Memory B cell (primary cell): Measurements from ENCODE around the gene UXS1.

Source experiments
- ATAC-seq: fragments of 150-1000 bp; cut with Tn5 transposase; 2 replicates; pipeline ENCODE4 v1.10.0; 2021; ENCODE audit warnings: low read depth, mild to moderate bottlenecking, moderate library complexity
- DNase-seq, 2 donors: peaks; one replicate each; pipeline ENCODE4 v3.0.0; 2022; ENCODE audit warnings: low spot score in 2 of 2
- H3K27ac Mint-ChIP-seq: one replicate; pipeline ENCODE4 v1.8.0; 2022; ENCODE audit warnings: mild to moderate bottlenecking, moderate library complexity, mixed read lengths
- H3K27me3 Mint-ChIP-seq: one replicate; pipeline ENCODE4 v1.8.0; 2022; ENCODE audit warnings: mixed read lengths
- H3K36me3 Mint-ChIP-seq: one replicate; pipeline ENCODE4 v1.8.0; 2022; ENCODE audit warnings: mild to moderate bottlenecking, mixed read lengths
- H3K4me1 Mint-ChIP-seq: one replicate; pipeline ENCODE4 v1.8.0; 2022; ENCODE audit warnings: mixed read lengths
- H3K4me3 Mint-ChIP-seq: one replicate; pipeline ENCODE4 v1.8.0; 2022; ENCODE audit warnings: mild to moderate bottlenecking, moderate library complexity, mixed read lengths
- H3K9me3 Mint-ChIP-seq: one replicate; pipeline ENCODE4 v1.8.0; 2022; ENCODE audit warnings: mixed read lengths

Gene UXS1

GRCh38 chr2:106126705-106127281 is 67.3 kb downstream of the UXS1 start:
- no peak for ATAC-seq
- Mint-ChIP-seq H3K27ac (no peak overlapping the region), H3K36me3 (peaks cover 31% of the 10 kb centered on the region), H3K27me3 (no peaks in the 10 kb centered on the region), H3K4me3 (no peak overlapping the region), H3K4me1 (peaks cover 2% of the 10 kb centered on the region), H3K9me3 (no peaks in the 10 kb centered on the region)
- no peak for DNase-seq

DNA sequence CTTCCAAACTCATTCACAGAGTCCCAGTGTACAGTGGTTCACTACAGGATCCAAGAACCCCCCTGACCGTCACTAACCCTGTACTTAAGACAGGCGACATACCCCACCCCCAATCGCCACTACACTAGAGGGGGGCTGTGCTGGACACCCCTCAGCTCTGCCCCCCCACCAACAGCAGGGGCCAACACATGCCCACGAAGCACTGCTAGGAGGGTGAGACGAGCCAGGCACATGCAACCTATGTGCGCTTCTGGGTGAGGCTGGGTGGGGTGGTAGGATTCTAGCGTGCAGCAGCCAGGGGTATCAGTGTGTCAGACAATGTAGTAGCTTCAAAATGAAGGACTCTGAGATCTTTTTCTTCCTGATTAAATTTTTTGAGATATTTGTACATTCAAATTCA is 67.8 kb downstream of the UXS1 start:
- H3K27me3 Mint-ChIP-seq: no peaks in the 10 kb centered on the region
- ATAC-seq: no peak
- H3K4me3 Mint-ChIP-seq: no peak overlapping the region

GRCh38 chr2:106124905-106125549 is 69.1 kb downstream of the UXS1 start:
- DNase-seq (no peak), ATAC-seq (no peak)
- peaks cover 31% of the 10 kb centered on the region for H3K36me3 Mint-ChIP-seq
- no peak overlapping the region for H3K4me3 Mint-ChIP-seq
- no peaks in the 10 kb centered on the region for H3K9me3 Mint-ChIP-seq
- H3K27ac Mint-ChIP-seq: peak overlapping the region; percentile 17
- no peaks in the 10 kb centered on the region for H3K27me3 Mint-ChIP-seq
- peaks cover 6% of the 10 kb centered on the region for H3K4me1 Mint-ChIP-seq

More for the DNA sequence above, 67.8 kb downstream of the UXS1 start:
- no peak overlapping the region for H3K27ac Mint-ChIP-seq
- peaks cover 31% of the 10 kb centered on the region for H3K36me3 Mint-ChIP-seq
- DNase-seq: no peak
- no peaks in the 10 kb centered on the region for H3K9me3 Mint-ChIP-seq
- peaks cover 2% of the 10 kb centered on the region for H3K4me1 Mint-ChIP-seq

DNA sequence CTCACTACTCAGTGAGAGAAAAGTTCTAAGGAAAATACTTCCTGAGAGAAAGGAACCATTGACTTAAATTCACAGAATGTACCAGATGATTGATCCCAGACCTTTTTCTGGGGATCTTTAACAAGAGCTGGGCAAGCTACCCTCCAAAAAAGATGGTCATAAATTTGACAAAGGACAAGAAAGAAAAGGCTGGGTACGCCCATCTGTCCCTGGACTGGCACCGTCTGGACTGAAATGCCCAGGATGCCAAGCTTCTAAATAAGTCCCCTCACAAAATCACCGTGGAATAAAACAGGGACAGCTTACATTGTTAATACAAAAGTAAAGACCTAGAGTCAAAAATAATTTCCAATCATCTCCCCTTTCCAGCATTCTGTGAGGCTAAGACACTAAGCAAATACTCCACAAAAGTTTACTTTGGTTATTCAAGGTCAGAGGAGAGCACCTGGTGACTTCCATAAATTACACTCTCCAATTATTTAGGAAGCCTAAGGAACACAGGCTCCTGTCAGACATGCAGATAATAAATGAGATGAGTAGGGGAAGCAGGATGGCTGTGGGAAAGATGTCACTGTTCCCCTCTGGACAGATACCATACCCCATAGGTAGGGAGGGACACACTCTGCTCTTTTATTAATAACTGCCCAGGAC is 69.9 kb downstream of the UXS1 start:
- DNase-seq: no peak
- Mint-ChIP-seq H3K9me3 (no peaks in the 10 kb centered on the region), H3K4me3 (no peak overlapping the region), H3K4me1 (peaks cover 6% of the 10 kb centered on the region), H3K27me3 (no peaks in the 10 kb centered on the region), H3K36me3 (peaks cover 27% of the 10 kb centered on the region), H3K27ac (peak overlapping the region; percentile 17)
- ATAC-seq: no peak

GRCh38 chr2:106122157-106122556 is 71.9 kb downstream of the UXS1 start:
- H3K4me1 Mint-ChIP-seq: peaks cover 6% of the 10 kb centered on the region
- peaks cover 17% of the 10 kb centered on the region for H3K36me3 Mint-ChIP-seq
- H3K9me3 Mint-ChIP-seq: no peaks in the 10 kb centered on the region
- H3K27ac Mint-ChIP-seq: no peak overlapping the region
- DNase-seq (no peak), ATAC-seq (no peak)
- H3K4me3 Mint-ChIP-seq: no peak overlapping the region
- H3K27me3 Mint-ChIP-seq: no peaks in the 10 kb centered on the region

DNA sequence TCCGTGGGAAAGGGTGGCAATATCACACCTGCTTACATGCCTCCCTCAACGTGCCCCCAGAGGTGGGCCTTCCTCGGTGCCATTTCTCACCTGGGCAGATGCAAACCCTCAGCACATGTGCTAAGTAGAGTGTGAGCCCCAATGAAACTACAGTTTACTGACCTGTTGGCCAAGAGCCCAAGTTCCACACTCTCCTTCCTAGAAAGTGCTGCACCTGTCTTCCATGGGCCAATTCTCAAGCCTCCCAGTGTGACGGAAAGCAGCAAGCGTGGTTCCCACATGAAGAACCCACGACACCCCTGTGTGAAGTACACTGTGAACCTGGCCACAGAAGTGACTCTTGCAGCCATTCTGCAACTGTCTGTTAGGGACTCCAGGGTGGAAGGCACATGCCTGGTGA is 73.7 kb downstream of the UXS1 start:
- H3K27me3 Mint-ChIP-seq: no peaks in the 10 kb centered on the region
- DNase-seq (no peak), ATAC-seq (no peak)
- H3K4me1 Mint-ChIP-seq: peaks cover 6% of the 10 kb centered on the region
- no peak overlapping the region for H3K4me3 Mint-ChIP-seq
- H3K27ac Mint-ChIP-seq: no peak overlapping the region
- no peaks in the 10 kb centered on the region for H3K9me3 Mint-ChIP-seq
- H3K36me3 Mint-ChIP-seq: peaks cover 12% of the 10 kb centered on the region

GRCh38 chr2:106119074-106119473 is 75.0 kb downstream of the UXS1 start:
- no peak overlapping the region for H3K27ac Mint-ChIP-seq

DNA sequence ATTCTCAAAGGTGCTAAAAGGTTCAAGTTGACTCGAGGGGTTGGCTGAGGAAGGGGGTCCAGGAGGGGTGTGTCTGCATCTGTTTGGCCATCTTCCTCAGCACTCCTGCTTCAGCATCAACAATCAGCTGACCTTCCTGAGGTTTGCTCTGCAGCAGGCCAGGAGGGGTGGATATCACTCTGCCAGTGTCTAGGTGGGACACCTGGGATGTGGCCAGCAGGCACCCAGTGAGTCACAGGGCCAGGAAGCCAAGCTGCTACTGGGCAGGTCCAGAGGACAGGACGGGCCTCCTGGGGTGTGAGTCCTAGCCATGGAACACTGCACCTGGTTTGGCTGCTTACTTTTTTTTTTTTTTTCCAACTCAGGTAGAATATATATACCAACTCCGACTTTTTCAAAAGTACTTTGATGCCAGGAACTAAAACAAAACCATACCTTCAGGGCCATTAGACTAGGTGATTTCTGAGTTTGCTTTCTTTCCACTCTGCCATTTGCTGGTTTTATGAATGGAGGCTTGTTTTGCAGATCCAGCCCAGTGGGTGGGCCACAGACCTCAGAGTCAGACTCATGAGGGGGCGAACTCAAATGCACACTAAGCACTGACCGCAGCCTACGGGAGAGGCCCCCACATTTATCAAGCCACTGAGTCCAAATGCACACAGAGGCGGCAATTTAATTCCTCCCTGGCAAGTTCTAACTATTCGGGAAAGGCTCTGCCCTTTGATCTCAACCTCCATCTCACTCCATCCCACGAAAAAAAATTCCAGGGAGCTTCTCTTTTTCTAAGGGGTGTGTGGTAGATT is 76.0 kb downstream of the UXS1 start:
- DNase-seq: no peak
- no peak for ATAC-seq
- Mint-ChIP-seq H3K27ac (no peak overlapping the region), H3K4me1 (peaks cover 3% of the 10 kb centered on the region), H3K27me3 (no peaks in the 10 kb centered on the region), H3K36me3 (peaks cover 8% of the 10 kb centered on the region), H3K4me3 (no peak overlapping the region), H3K9me3 (no peaks in the 10 kb centered on the region)

More at GRCh38 chr2:106119074-106119473, 75.0 kb downstream of the UXS1 start:
- Mint-ChIP-seq H3K4me1 (peaks cover 3% of the 10 kb centered on the region), H3K9me3 (no peaks in the 10 kb centered on the region), H3K36me3 (peaks cover 9% of the 10 kb centered on the region), H3K4me3 (no peak overlapping the region), H3K27me3 (no peaks in the 10 kb centered on the region)
- no peak for DNase-seq
- ATAC-seq: no peak

DNA sequence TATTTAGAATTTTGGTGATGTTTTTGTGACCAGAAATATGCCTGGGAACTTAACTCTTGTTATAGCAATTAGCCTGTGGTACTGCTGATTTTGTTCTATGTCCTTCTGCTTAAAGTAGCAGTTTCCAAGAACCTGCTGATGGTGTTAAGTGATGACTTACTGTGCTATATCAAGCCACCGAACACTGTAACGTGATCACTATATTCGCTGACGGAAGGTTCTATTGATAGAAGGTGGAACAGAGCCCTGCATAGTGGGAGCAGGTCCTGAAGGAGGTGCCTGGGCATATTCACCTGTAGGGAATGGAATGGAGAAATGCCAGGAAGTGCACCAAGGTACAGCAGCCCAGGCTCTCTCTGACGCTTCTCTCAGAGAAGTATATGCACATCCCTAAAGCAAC is 76.8 kb downstream of the UXS1 start:
- DNase-seq (no peak), ATAC-seq (no peak)
- Mint-ChIP-seq H3K9me3 (no peaks in the 10 kb centered on the region), H3K4me1 (peaks cover 3% of the 10 kb centered on the region), H3K36me3 (peaks cover 3% of the 10 kb centered on the region), H3K27ac (no peak overlapping the region), H3K27me3 (no peaks in the 10 kb centered on the region), H3K4me3 (no peak overlapping the region)

DNA sequence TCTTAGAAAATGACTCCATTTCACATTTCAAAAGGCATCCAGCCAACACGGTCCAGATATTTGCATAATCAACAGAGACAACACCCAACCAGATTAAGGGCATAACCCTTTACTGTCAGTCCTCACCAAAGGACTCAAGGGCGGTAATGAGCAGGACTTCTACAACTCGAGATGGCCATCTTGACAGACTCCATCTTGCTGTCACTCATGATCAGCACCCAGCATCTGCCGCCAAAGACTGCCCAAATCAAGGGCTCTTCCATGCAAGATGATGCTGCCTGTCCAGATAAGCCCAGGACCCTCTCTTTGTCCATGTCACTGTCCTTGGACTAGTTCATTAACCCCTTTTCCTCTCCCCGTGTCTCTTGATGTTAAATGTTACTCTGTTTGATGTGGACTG is 77.9 kb downstream of the UXS1 start:
- ATAC-seq (no peak), DNase-seq (no peak)
- H3K27me3 Mint-ChIP-seq: no peaks in the 10 kb centered on the region
- no peak overlapping the region for H3K4me3 Mint-ChIP-seq
- no peaks in the 10 kb centered on the region for H3K9me3 Mint-ChIP-seq
- H3K36me3 Mint-ChIP-seq: peaks cover 9% of the 10 kb centered on the region
- peaks cover 3% of the 10 kb centered on the region for H3K4me1 Mint-ChIP-seq
- H3K27ac Mint-ChIP-seq: peak overlapping the region; percentile 24

GRCh38 chr2:106115665-106116064 is 78.4 kb downstream of the UXS1 start:
- Mint-ChIP-seq H3K27me3 (no peaks in the 10 kb centered on the region), H3K4me1 (peaks cover 3% of the 10 kb centered on the region), H3K27ac (peak overlapping the region; percentile 24), H3K9me3 (no peaks in the 10 kb centered on the region), H3K4me3 (no peak overlapping the region), H3K36me3 (peaks cover 13% of the 10 kb centered on the region)
- no peak for DNase-seq
- ATAC-seq: no peak

DNA sequence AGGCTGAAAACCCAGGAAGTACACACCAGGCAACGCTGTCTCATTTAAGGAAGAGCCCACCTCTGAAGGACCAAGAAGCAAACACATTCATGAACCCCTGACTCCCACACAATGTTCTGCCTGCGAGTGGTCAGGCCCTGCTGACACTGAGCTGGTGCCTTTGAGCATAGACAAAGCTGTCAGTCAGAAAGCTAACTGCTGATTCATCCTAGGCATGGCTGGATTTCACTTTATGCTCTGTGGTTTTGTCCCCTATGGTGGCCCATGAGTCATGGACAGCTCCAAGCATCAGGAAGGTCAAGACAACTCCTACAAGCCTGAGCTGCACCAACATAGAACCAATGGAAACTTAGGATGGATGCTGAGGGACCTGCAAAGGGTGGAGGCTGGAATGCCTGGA is 78.9 kb downstream of the UXS1 start:
- ATAC-seq (no peak), DNase-seq (no peak)
- Mint-ChIP-seq H3K36me3 (peaks cover 15% of the 10 kb centered on the region), H3K27me3 (no peaks in the 10 kb centered on the region), H3K27ac (no peak overlapping the region), H3K9me3 (no peaks in the 10 kb centered on the region), H3K4me1 (peaks cover 1% of the 10 kb centered on the region), H3K4me3 (no peak overlapping the region)

- Mint-ChIP-seq H3K27me3 (no peaks in the 10 kb centered on the region), H3K4me1 (no peaks in the 10 kb centered on the region), H3K4me3 (no peak overlapping the region), H3K36me3 (peaks cover 15% of the 10 kb centered on the region), H3K27ac (no peak overlapping the region), H3K9me3 (no peaks in the 10 kb centered on the region)
- no peak for DNase-seq
- no peak for ATAC-seq
These were observed 79.9 kb downstream of the UXS1 start for GRCh38 chr2:106114166-106114565.

GRCh38 chr2:106113361-106113966 is 80.6 kb downstream of the UXS1 start:
- DNase-seq: no peak
- Mint-ChIP-seq H3K36me3 (peaks cover 15% of the 10 kb centered on the region), H3K27ac (no peak overlapping the region), H3K4me3 (no peak overlapping the region), H3K9me3 (no peaks in the 10 kb centered on the region), H3K4me1 (no peaks in the 10 kb centered on the region), H3K27me3 (no peaks in the 10 kb centered on the region)
- no peak for ATAC-seq
